T-helper 1 cell (primary cell): ENCODE measurements around the gene PARP3.
"Not testable (repeated sequence)": the region's sequence is repeated elsewhere in the genome, so short reads cannot be mapped to it uniquely, and the experiment has no call there.

Experiments
- DNase-seq, 5 donors: peaks; one replicate each; pipeline ENCODE4 v3.0.0-alpha.2; 2012 to 2020
- total RNA-seq, 4 donors: gene quantifications; one replicate each; lab custom pipeline; 2026; lab: John Stamatoyannopoulos, UW

The PARP3 gene
- 6.8 to 14.7 (median 11.3) reads per million in 4 donors for total RNA-seq

- peak; percentile 99 to 100 (median 100) for DNase-seq
Observed at GRCh38 chr3:51941798-51942602, at the start of gene PARP3, which contains the start of gene RRP9. PARP3 (plus strand) TSS chr3:51942363; CDS start chr3:51943356, 993 bp downstream. RRP9 (minus strand) TSS chr3:51941904; CDS start chr3:51941867, 37 bp downstream.

- no peak for DNase-seq
Observed at GRCh38 chr3:51894391-51894790, 47.8 kb upstream of the PARP3 start.

- no peak for DNase-seq
Observed at GRCh38 chr3:51894939-51895338, 47.2 kb upstream of the PARP3 start.

GRCh38 chr3:51896607-51897305, 45.4 kb upstream of the PARP3 start:
- DNase-seq: no peak

GRCh38 chr3:51897391-51897790, 44.8 kb upstream of the PARP3 start:
- DNase-seq: no peak

- not testable (repeated sequence) for DNase-seq
Observed at GRCh38 chr3:51900043-51900442, 42.1 kb upstream of the PARP3 start.

- peak in 1 of 5 donors; percentile 49 for DNase-seq
Observed at GRCh38 chr3:51902361-51902760, 39.8 kb upstream of the PARP3 start.

GRCh38 chr3:51904034-51904823, 37.9 kb upstream of the PARP3 start:
- DNase-seq: no peak

GRCh38 chr3:51908026-51908425, 34.1 kb upstream of the PARP3 start:
- DNase-seq: no peak

- no peak for DNase-seq
Observed at GRCh38 chr3:51916418-51916817, 25.7 kb upstream of the PARP3 start.

- DNase-seq: no peak
Observed at GRCh38 chr3:51921081-51921578, 21.0 kb upstream of the PARP3 start.

GRCh38 chr3:51927061-51927977, 14.8 kb upstream of the PARP3 start:
- DNase-seq: no peak

- DNase-seq: no peak
Observed at GRCh38 chr3:51928438-51928837, 13.7 kb upstream of the PARP3 start.

- DNase-seq: not testable (repeated sequence)
Observed at GRCh38 chr3:51928981-51929380, 13.2 kb upstream of the PARP3 start.

- DNase-seq: no peak
Observed at GRCh38 chr3:51929420-51930003, 12.7 kb upstream of the PARP3 start.

- DNase-seq: no peak
Observed at GRCh38 chr3:51930439-51930838, 11.7 kb upstream of the PARP3 start.

GRCh38 chr3:51931756-51932155, 10.4 kb upstream of the PARP3 start:
- DNase-seq: no peak

GRCh38 chr3:51932471-51933370, 9.4 kb upstream of the PARP3 start:
- no peak for DNase-seq

- DNase-seq: no peak
Observed at GRCh38 chr3:51933471-51934138, 8.6 kb upstream of the PARP3 start.
